GM10266 (cell line): ENCODE measurements around the gene SPHK2.

Source experiments
- DNase-seq: peaks from one replicate; pipeline ENCODE4 v3.0.0; 2012; ENCODE audit errors: extremely low spot score
- TF ChIP-seq, protein P1 (sequence below): IDR thresholded peaks from 2 replicates; pipeline ENCODE4 v1.5.1; 2012; ENCODE audit warnings: mild to moderate bottlenecking, low read depth; ENCODE audit not compliant: control insufficient read depth, insufficient read depth; ENCODE audit errors: missing control alignments

The SPHK2 gene

GRCh38 chr19:48618278-48618915 is 909 bp upstream of the SPHK2 start:
- DNase-seq = no peak
- TF ChIP-seq, protein P1, sequence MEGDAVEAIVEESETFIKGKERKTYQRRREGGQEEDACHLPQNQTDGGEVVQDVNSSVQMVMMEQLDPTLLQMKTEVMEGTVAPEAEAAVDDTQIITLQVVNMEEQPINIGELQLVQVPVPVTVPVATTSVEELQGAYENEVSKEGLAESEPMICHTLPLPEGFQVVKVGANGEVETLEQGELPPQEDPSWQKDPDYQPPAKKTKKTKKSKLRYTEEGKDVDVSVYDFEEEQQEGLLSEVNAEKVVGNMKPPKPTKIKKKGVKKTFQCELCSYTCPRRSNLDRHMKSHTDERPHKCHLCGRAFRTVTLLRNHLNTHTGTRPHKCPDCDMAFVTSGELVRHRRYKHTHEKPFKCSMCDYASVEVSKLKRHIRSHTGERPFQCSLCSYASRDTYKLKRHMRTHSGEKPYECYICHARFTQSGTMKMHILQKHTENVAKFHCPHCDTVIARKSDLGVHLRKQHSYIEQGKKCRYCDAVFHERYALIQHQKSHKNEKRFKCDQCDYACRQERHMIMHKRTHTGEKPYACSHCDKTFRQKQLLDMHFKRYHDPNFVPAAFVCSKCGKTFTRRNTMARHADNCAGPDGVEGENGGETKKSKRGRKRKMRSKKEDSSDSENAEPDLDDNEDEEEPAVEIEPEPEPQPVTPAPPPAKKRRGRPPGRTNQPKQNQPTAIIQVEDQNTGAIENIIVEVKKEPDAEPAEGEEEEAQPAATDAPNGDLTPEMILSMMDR = no peak

DNA sequence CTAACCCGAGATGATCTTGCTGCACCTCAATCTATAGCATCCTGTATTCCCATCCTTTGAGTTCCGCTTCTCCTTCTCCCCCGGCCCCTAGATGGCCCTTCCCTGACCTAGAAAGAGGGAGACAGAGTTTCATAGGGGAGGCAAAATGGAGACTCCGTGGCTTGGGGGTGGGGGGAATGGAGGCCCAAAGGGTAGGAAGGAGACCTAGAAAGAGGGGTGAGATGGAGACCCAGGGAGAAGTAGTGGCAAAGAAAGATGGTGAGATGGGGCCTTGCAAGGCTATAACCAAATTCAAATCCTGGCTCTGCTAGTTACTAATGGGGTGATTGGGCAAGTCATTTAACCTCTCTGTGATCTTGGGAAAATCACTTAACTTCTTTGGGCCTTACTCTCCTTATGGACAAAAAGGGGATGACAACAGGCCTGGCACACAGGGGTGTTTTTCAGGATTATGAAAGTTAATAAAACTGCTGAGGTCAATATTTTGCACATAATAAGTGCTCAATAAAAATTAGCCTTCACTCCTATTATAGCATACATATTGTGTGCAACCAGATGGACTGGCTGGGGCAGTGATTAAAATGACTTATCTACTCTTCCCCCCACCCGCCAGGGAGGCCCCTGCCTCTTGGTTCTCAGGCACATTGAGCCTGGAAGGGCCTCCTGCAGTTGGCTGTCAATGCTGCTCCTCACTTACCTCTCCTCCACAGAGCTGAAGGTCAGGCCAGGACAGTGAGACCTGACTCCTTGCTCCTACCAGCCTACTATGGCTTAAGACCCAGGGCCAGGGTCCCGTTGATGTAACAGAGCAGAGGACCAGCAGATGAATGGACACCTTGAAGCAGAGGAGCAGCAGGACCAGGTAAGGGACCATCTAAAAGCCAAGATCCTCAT is 633 bp downstream of the SPHK2 start:
- TF ChIP-seq, protein P1 = no peak
- no peak for DNase-seq

GRCh38 chr19:48623556-48624066 is 4.3 kb downstream of the SPHK2 start:
- no peak for DNase-seq
- TF ChIP-seq, protein P1 = no peak

GRCh38 chr19:48624067-48624594 is 4.8 kb downstream of the SPHK2 start:
- DNase-seq = peak; percentile 96

DNA sequence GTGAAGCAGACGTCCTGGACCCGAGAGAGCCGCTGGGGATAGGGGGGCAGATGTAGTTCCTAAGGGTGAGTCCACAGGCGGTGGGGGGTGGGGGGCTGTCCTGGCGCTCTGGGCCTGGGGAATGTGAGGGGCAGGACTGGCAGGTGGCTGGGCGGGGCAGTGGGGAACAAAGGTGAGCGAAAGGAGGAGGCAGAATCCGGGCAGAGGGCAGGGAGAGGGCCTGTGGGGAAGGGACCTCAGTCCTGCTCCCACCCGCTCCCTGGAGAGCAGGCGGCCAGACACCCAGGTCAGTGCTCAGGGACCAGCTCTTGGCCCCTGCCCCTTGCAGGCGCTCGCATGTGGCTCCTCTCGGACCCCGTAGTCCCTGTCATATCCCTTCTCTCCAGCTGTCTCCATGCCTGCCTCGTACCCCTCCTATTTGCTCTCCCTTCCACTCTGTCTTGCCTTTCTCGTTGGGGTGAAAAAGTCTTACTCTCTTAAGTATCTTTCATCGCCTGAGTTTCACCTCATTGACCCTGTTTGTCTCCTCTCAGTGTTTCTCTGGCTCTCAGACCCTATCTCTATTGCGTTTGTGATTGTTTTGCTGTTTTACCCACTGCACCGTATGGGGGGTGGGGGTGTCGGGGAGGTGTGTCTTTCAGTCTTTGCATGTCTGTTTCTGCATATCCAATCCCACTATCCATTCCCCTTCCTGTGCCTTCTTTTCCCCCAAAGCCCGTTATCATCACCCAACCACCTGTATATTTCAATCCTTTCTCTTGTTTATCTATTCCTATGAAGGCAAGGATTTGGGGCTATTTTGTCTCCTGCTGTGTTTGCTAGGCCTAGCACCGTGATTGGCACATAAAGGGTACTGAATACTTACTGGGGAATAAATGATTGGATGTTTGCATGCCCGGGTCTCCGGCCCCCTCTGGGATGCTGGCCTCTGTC is 5.8 kb downstream of the SPHK2 start:
- TF ChIP-seq, protein P1 = no peak
- DNase-seq = no peak

More at GRCh38 chr19:48624067-48624594, 4.8 kb downstream of the SPHK2 start:
- TF ChIP-seq, protein P1 = no peak

DNA sequence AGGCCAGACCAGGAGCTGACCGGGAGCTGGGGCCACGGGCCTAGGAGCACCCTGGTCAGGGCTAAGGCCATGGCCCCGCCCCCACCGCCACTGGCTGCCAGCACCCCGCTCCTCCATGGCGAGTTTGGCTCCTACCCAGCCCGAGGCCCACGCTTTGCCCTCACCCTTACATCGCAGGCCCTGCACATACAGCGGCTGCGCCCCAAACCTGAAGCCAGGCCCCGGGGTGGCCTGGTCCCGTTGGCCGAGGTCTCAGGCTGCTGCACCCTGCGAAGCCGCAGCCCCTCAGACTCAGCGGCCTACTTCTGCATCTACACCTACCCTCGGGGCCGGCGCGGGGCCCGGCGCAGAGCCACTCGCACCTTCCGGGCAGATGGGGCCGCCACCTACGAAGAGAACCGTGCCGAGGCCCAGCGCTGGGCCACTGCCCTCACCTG is 6.6 kb downstream of the SPHK2 start:
- no peak for DNase-seq
- TF ChIP-seq, protein P1 = no peak
